ENCODE measurements around the gene NRXN3. TPM values are rescaled to one million over a fixed set of nuclear protein-coding genes. Genes with fewer than 3 reads are reported as not detected.

Gene NRXN3
- total and polyA plus RNA-seq, 2 of the 13 experiments (the other 11 are each of a cell fraction or from before 2014, with no cell fraction given), result 0.03 TPM; not detected in 1

- TF ChIP-seq PRDM15 (CRISPR knock-in tag; IDR thresholded peaks at IDR 0.05), result no peak
- no peak for TF ChIP-seq MTF1 (CRISPR knock-in tag; IDR thresholded peaks at IDR 0.05)
- TF ChIP-seq SRY (CRISPR knock-in tag; IDR thresholded peaks at IDR 0.05), result no peak
- no peak for TF ChIP-seq CHD4 (IDR thresholded peaks at IDR 0.05; ENCODE audit: borderline replicate concordance, low read length)
- TF ChIP-seq GZF1 (CRISPR knock-in tag; IDR thresholded peaks at IDR 0.05), result no peak
Observed at GRCh38 chr14:78840898-78841297, 670.7 kb downstream of the NRXN3 start (continued).

- Histone ChIP-seq H3K27me3 (ENCODE audit: control insufficient read depth in 1 of 2, insufficient read depth in 2 of 2, low read length in 2 of 2) (no peaks in the 10 kb centered on the region), H3K9ac (ENCODE audit: insufficient read depth, low read depth, low read length) (no peak overlapping the region), H2AFZ (ENCODE audit: low read length) (no peak overlapping the region), H3K27ac (ENCODE audit: extremely low read length, insufficient read depth, low read length) (no peak overlapping the region), H3K79me2 (ENCODE audit: insufficient read depth, low read length) (no peaks in the 10 kb centered on the region), H3K4me1 (ENCODE audit: insufficient read depth, low read length) (no peaks in the 10 kb centered on the region), H3K36me3 (replicated peaks in 1 of 2; ENCODE audit: control insufficient read depth in 1 of 2, insufficient read depth in 2 of 2, low read length in 2 of 2) (no peaks in the 10 kb centered on the region), H3K4me3 (replicated peaks in 1 of 3; ENCODE audit: insufficient read depth in 1 of 3, low read depth in 2 of 3, low read length in 3 of 3) (no peak overlapping the region), H3K9me3 (ENCODE audit: low read length) (no peaks in the 10 kb centered on the region), H3K4me2 (ENCODE audit: low read depth, low read length) (no peak overlapping the region), H4K20me1 (ENCODE audit: insufficient read depth, low read length) (no peaks in the 10 kb centered on the region)
- ATAC-seq, result no peak; the same call in 2 of the 3 replicates
- no peak for DNase-seq (ENCODE audit: low spot score)
- no peak for TF ChIP-seq ZBTB7A (CRISPR knock-in tag; IDR thresholded peaks at IDR 0.05)
- no peak for TF ChIP-seq HCFC1 (IDR thresholded peaks at IDR 0.05; ENCODE audit: low read depth, low read length)
- no peak for TF ChIP-seq ZNF136 (CRISPR knock-in tag; IDR thresholded peaks at IDR 0.05; ENCODE audit: low read depth)
- no peak for TF ChIP-seq EP300 (IDR thresholded peaks at IDR 0.05; ENCODE audit: low read depth in 2 of 2, low read length in 2 of 2)
- TF ChIP-seq EP300 (CRISPR knock-in tag; IDR thresholded peaks at IDR 0.05; ENCODE audit: borderline replicate concordance), result no peak
- no peak for TF ChIP-seq ZNF253 (CRISPR knock-in tag; IDR thresholded peaks at IDR 0.05; ENCODE audit: borderline replicate concordance)
- no peak for TF ChIP-seq ZSCAN21 (CRISPR knock-in tag; IDR thresholded peaks at IDR 0.05; ENCODE audit: borderline replicate concordance)
- TF ChIP-seq ZBTB46 (CRISPR knock-in tag; IDR thresholded peaks at IDR 0.05; ENCODE audit: borderline replicate concordance), result no peak
- TF ChIP-seq ZBTB10 (CRISPR knock-in tag; IDR thresholded peaks at IDR 0.05; ENCODE audit: borderline replicate concordance), result no peak
- TF ChIP-seq IKZF1 (IDR thresholded peaks at IDR 0.05), result no peak
- TF ChIP-seq ISL2 (CRISPR knock-in tag; IDR thresholded peaks at IDR 0.05), result no peak
- ChIA-PET CTCF (ENCODE audit: low intra/inter-chr PET ratio, low total read pairs) (no interaction called here), POLR2A (no interaction called here)
- intact Hi-C loops (cut with micrococcal nuclease; ENCODE audit: unreplicated experiment) (no loop called here), in situ Hi-C loops (cut with HindIII; ENCODE audit: extremely low pct_ligation_motif_present, low pct_unique_long_range_greater_than_20kb) (loop anchor here (25.0 kb wide), 2 partner anchors 686 to 836 kb away; partner anchors contain the start of gene NRXN3)
- no TSS peak for BruUV-seq (replicated peaks)
- WGBS (ENCODE audit: low lambda C conversion rate), result 22% methylated on average over 3 of the region's 3 CpGs
- FAIRE-seq, result no peak
Observed at GRCh38 chr14:78847801-78848200, 677.6 kb downstream of the NRXN3 start.

Data from HepG2 (cell line).